CD4-positive, alpha-beta T cell (primary cell): ENCODE results near the gene COBL. TPM values are rescaled to one million over a fixed set of nuclear protein-coding genes. Genes with fewer than 3 reads are reported as not detected.

Experiments used
- ATAC-seq: fragments of 200-7000 bp; cut with Tn5 transposase; one replicate; pipeline ENCODE4 v1.10.0; 2022; ENCODE audit warnings: mild to moderate bottlenecking; ENCODE audit not compliant: poor library complexity
- CTCF ChIA-PET: fragments of 350-600 bp; sonication (Branson Sonifier 250); formaldehyde crosslinking; loops from one replicate; lab custom pipeline; 2021; ENCODE audit warnings: antibody characterized with exemption, inconsistent platforms; lab: Charles Lee
- POLR2A ChIA-PET: fragments of 350-600 bp; sonication (Branson Sonifier 250); formaldehyde crosslinking; loops from one replicate; lab custom pipeline; 2021; ENCODE audit warnings: antibody characterized with exemption, inconsistent platforms; lab: Charles Lee
- DNase-seq, 14 experiments: peaks; one replicate each; pipeline ENCODE4 v3.0.0-alpha.2; 2013 to 2020; ENCODE audit warnings: mixed read lengths in 2 of 14
- H3K27ac ChIP-seq, 2 donors: one replicate each; pipeline versions ENCODE4 v1.5.1 to v1.7.0; 2013; ENCODE audit warnings: low read length in 2 of 2, low read depth in 1 of 2, mild to moderate bottlenecking in 1 of 2
- H3K27me3 ChIP-seq, 2 experiments: 1 replicate in 1 of 2; 2 replicates in 1 of 2; pipeline versions ENCODE4 v1.6.1 to v1.7.0; 2013; ENCODE audit warnings: low read length in 2 of 2, control low read depth in 1 of 2, mild to moderate bottlenecking in 1 of 2, moderate library complexity in 1 of 2; ENCODE audit not compliant: insufficient read depth in 2 of 2, control insufficient read depth in 1 of 2
- H3K36me3 ChIP-seq: one replicate; pipeline ENCODE4 v1.6.1; 2013; ENCODE audit warnings: low read length, control low read depth; ENCODE audit not compliant: insufficient read depth
- H3K4me1 ChIP-seq: one replicate; pipeline ENCODE4 v1.6.1; 2013; ENCODE audit warnings: low read length, control low read depth; ENCODE audit not compliant: insufficient read depth
- H3K4me3 ChIP-seq: one replicate; pipeline ENCODE4 v1.5.1; 2013; ENCODE audit warnings: mild to moderate bottlenecking, low read length, moderate library complexity
- H3K9me3 ChIP-seq, 2 experiments: 1 replicate in 1 of 2; 2 replicates in 1 of 2; pipeline versions ENCODE4 v1.6.1 to v1.7.0; 2013; ENCODE audit warnings: low read length in 2 of 2, mild to moderate bottlenecking in 2 of 2, control low read depth in 1 of 2, moderate library complexity in 1 of 2; ENCODE audit not compliant: control insufficient read depth in 1 of 2, insufficient read depth in 1 of 2
- H3K27ac Mint-ChIP-seq: one replicate; pipeline ENCODE4 v1.8.0; 2020; ENCODE audit warnings: mixed read lengths
- H3K27me3 Mint-ChIP-seq: one replicate; pipeline ENCODE4 v1.8.0; 2021; ENCODE audit warnings: mixed read lengths
- H3K36me3 Mint-ChIP-seq: one replicate; pipeline ENCODE4 v1.8.0; 2021; ENCODE audit warnings: low read depth, mixed read lengths
- H3K4me1 Mint-ChIP-seq: one replicate; pipeline ENCODE4 v1.8.0; 2021; ENCODE audit warnings: low read depth, mixed read lengths
- H3K4me3 Mint-ChIP-seq: one replicate; pipeline ENCODE4 v1.8.0; 2020; ENCODE audit warnings: mild to moderate bottlenecking, mixed read lengths
- H3K9me3 Mint-ChIP-seq: one replicate; pipeline ENCODE4 v1.8.0; 2020; ENCODE audit warnings: mixed read lengths
- intact Hi-C, 2 experiments: fragments of 100-400 bp; cut with DNase I in 1 of 2; cut with micrococcal nuclease in 1 of 2; formaldehyde crosslinking; loops; one replicate each; pipeline versions ENCODE4 v1.15.1 to v1.9.0; 2023 to 2025; cut with DNase I, micrococcal nuclease
- total RNA-seq, 174 experiments: library from RNA in 2 of 174; stranded (reverse) in 2 of 174; gene quantifications; one replicate each; pipeline ENCODE4 v1.2.3 and lab custom pipeline; 2021 to 2026
- TF ChIP-seq, protein P1 (sequence below): fragments of 200-600 bp; IDR thresholded peaks from one replicate; pipeline ENCODE4 v1.8.0; 2022; ENCODE audit warnings: antibody characterized with exemption, mild to moderate bottlenecking

Gene COBL
- total RNA-seq, 2 experiments from 2014 or later, result not detected

DNA sequence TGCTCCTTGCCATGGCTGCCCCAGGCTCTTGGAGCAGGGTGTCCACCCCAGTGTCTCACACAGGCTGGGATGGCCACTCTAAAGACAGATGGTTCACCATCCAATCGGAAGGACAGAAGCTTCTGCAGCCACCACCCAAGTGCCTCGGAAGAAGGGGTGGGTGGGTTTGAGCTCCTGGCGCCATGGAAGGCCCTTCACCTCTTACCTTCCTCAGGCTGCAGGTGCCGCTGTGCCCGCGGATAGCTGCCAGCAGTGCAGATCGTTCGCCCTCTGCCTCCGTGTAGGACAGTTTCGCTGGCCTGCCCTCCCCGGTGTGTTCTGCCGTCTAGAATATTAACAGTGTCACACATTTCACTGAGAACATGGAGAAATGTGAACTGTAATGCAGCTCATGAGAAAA, 290.3 kb downstream of the COBL start:
- ATAC-seq (no peak), DNase-seq (no peak)
- ChIA-PET CTCF (no interaction called here), POLR2A (no interaction called here)
- Mint-ChIP-seq H3K27ac (no peak overlapping the region), H3K9me3 (no peaks in the 10 kb centered on the region), H3K4me1 (no peaks in the 10 kb centered on the region), H3K27me3 (no peaks in the 10 kb centered on the region), H3K4me3 (no peak overlapping the region), H3K36me3 (no peaks in the 10 kb centered on the region)
- no peaks in the 10 kb centered on the region for H3K4me1 ChIP-seq
- no peak overlapping the region for H3K4me3 ChIP-seq
- H3K27ac ChIP-seq, result no peak overlapping the region
- no peaks in the 10 kb centered on the region for H3K36me3 ChIP-seq
- TF ChIP-seq, protein P1, sequence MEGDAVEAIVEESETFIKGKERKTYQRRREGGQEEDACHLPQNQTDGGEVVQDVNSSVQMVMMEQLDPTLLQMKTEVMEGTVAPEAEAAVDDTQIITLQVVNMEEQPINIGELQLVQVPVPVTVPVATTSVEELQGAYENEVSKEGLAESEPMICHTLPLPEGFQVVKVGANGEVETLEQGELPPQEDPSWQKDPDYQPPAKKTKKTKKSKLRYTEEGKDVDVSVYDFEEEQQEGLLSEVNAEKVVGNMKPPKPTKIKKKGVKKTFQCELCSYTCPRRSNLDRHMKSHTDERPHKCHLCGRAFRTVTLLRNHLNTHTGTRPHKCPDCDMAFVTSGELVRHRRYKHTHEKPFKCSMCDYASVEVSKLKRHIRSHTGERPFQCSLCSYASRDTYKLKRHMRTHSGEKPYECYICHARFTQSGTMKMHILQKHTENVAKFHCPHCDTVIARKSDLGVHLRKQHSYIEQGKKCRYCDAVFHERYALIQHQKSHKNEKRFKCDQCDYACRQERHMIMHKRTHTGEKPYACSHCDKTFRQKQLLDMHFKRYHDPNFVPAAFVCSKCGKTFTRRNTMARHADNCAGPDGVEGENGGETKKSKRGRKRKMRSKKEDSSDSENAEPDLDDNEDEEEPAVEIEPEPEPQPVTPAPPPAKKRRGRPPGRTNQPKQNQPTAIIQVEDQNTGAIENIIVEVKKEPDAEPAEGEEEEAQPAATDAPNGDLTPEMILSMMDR, result no peak
- intact Hi-C loops, result no loop called here
- no peaks in the 10 kb centered on the region for H3K9me3 ChIP-seq
- H3K27me3 ChIP-seq, result no peaks in the 10 kb centered on the region

DNA sequence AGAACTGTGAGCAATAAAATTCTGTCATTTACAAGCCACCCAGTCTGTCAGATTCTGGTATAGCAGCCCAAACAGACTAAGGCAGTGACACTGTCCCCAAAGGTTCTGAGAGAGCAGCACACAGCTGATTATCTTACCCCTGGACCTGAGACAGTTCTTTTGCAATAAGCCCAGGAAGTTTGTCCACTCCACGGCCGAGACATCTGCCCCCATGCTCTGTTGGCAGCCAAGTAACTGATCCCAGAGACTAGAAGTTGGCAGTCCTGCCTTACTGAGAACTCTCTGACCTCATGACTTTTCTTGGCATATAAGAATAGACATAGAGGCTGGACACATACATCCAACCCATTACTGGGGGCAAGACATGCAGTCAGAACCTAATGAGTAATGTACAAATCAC, 290.9 kb downstream of the COBL start:
- TF ChIP-seq, protein P1, result no peak
- Histone ChIP-seq H3K4me1 (no peaks in the 10 kb centered on the region), H3K27me3 (no peaks in the 10 kb centered on the region), H3K4me3 (no peak overlapping the region), H3K27ac (no peak overlapping the region), H3K9me3 (no peaks in the 10 kb centered on the region), H3K36me3 (no peaks in the 10 kb centered on the region)
- DNase-seq (no peak), ATAC-seq (no peak)
- Mint-ChIP-seq H3K27ac (no peak overlapping the region), H3K4me3 (no peak overlapping the region), H3K4me1 (no peaks in the 10 kb centered on the region), H3K36me3 (no peaks in the 10 kb centered on the region), H3K27me3 (no peaks in the 10 kb centered on the region), H3K9me3 (no peaks in the 10 kb centered on the region)
- ChIA-PET POLR2A (no interaction called here), CTCF (no interaction called here)
- intact Hi-C loops, result no loop called here

GRCh38 chr7:51024867-51025266, 291.7 kb downstream of the COBL start:
- no peaks in the 10 kb centered on the region for H3K27me3 Mint-ChIP-seq
- TF ChIP-seq, protein P1, result no peak
- no peak overlapping the region for H3K4me3 ChIP-seq
- POLR2A ChIA-PET, result no interaction called here
- DNase-seq (no peak), ATAC-seq (no peak)
- no peak overlapping the region for H3K4me3 Mint-ChIP-seq
- no peaks in the 10 kb centered on the region for H3K36me3 Mint-ChIP-seq
- no peaks in the 10 kb centered on the region for H3K9me3 Mint-ChIP-seq
- H3K27ac Mint-ChIP-seq, result no peak overlapping the region
- no peak overlapping the region for H3K27ac ChIP-seq
- H3K9me3 ChIP-seq, result no peaks in the 10 kb centered on the region
- H3K4me1 Mint-ChIP-seq, result no peaks in the 10 kb centered on the region
- intact Hi-C loops, result no loop called here
- no peaks in the 10 kb centered on the region for H3K27me3 ChIP-seq
- H3K4me1 ChIP-seq, result no peaks in the 10 kb centered on the region
- no peaks in the 10 kb centered on the region for H3K36me3 ChIP-seq
- CTCF ChIA-PET, result no interaction called here
